Gastrocnemius medialis (tissue), 4 donors: ENCODE measurements around the gene PICALM.

Experiments used
- CTCF ChIP-seq, 5 experiments: fragments of 450-650 bp in 3 of 5; fragments of 200-600 bp in 2 of 5; sonication (generic) in 2 of 5; IDR thresholded peaks in 4 of 5; conservative IDR thresholded peaks in 1 of 5; 1 replicate in 4 of 5; 2 replicates in 1 of 5; pipeline ENCODE4 v1.5.1; 2016 to 2019; ENCODE audit warnings: antibody characterized with exemption in 5 of 5, mild to moderate bottlenecking in 3 of 5, moderate library complexity in 3 of 5
- POLR2A ChIP-seq, 2 donors: fragments of 450-650 bp; IDR thresholded peaks; one replicate each; pipeline ENCODE4 v1.6.1; 2017; ENCODE audit warnings: antibody characterized with exemption in 2 of 2, mild to moderate bottlenecking in 2 of 2, moderate library complexity in 2 of 2

- TF ChIP-seq CTCF (IDR thresholded peaks at IDR 0.05 in 4 of 5, conservative IDR thresholded peaks at IDR 0.05 in 1 of 5) (no peak), POLR2A (IDR thresholded peaks at IDR 0.05) (no peak)
These were observed 21.5 kb downstream of the PICALM start for GRCh38 chr11:86047275-86047991.
